ENCODE measurements around the gene NOX4.

GRCh38 chr11:89457190-89457589, 34.0 kb downstream of the NOX4 start:
- TF ChIP-seq CTCF (IDR thresholded peaks at IDR 0.05) (no peak), POLR2AphosphoS5 (IDR thresholded peaks at IDR 0.05; ENCODE audit: insufficient read depth in 1 of 2, low read depth in 1 of 2) (no peak), POLR2A (IDR thresholded peaks at IDR 0.05) (no peak)

Measured in vagina (tissue), 2 donors.